Activated CD4-positive, alpha-beta T cell treated with anti-CD3 and anti-CD28 coated beads, Interleukin-2, amount 10 ng/mL, durations not matched to agents 7 days and 5 days (primary cell): Measurements from ENCODE around the gene DEFB125. TPM values are rescaled to one million over a fixed set of nuclear protein-coding genes. Genes with fewer than 3 reads are reported as not detected.
"Not testable (repeated sequence)": the region's sequence is repeated elsewhere in the genome, so short reads cannot be mapped to it uniquely, and the experiment has no call there.

Experiments
- CTCF ChIA-PET: fragments of 350-600 bp; sonication (Branson Sonifier 250); formaldehyde crosslinking; loops from one replicate; lab custom pipeline; 2021; ENCODE audit warnings: antibody characterized with exemption; lab: Charles Lee
- POLR2A ChIA-PET: fragments of 350-600 bp; sonication (Branson Sonifier 250); formaldehyde crosslinking; loops from one replicate; lab custom pipeline; 2021; ENCODE audit warnings: antibody characterized with exemption; lab: Charles Lee
- DNase-seq: peaks from one replicate; pipeline ENCODE4 v3.0.0-alpha.2; 2020
- H3K27ac Mint-ChIP-seq: one replicate; pipeline ENCODE4 v1.8.0; 2021; ENCODE audit warnings: mild to moderate bottlenecking, moderate library complexity, mixed read lengths
- H3K27me3 Mint-ChIP-seq: one replicate; pipeline ENCODE4 v1.8.0; 2021; ENCODE audit warnings: mixed read lengths
- H3K36me3 Mint-ChIP-seq: one replicate; pipeline ENCODE4 v1.8.0; 2021; ENCODE audit warnings: low read depth, mixed read lengths
- H3K4me1 Mint-ChIP-seq: one replicate; pipeline ENCODE4 v1.8.0; 2021; ENCODE audit warnings: mixed read lengths
- H3K4me3 Mint-ChIP-seq: one replicate; pipeline ENCODE4 v1.8.0; 2021; ENCODE audit warnings: mild to moderate bottlenecking, moderate library complexity, mixed read lengths
- H3K9me3 Mint-ChIP-seq: one replicate; pipeline ENCODE4 v1.8.0; 2021; ENCODE audit warnings: mixed read lengths
- total RNA-seq, 2 experiments: library from RNA; stranded (reverse); gene quantifications; one replicate each; pipeline ENCODE4 v1.2.3, GENCODE V29; 2021

Gene DEFB125
- total RNA-seq, 2 experiments from 2014 or later = not detected

GRCh38 chr20:97691-98090 is 10.2 kb downstream of the DEFB125 start:
- H3K27ac Mint-ChIP-seq, CTCF ChIA-PET, POLR2A ChIA-PET, H3K36me3 Mint-ChIP-seq, DNase-seq, H3K4me1 Mint-ChIP-seq, H3K4me3 Mint-ChIP-seq: not testable (repeated sequence)
- Mint-ChIP-seq H3K27me3 (peaks cover 23% of the 10 kb centered on the region), H3K9me3 (peaks cover 21% of the 10 kb centered on the region)

DNA sequence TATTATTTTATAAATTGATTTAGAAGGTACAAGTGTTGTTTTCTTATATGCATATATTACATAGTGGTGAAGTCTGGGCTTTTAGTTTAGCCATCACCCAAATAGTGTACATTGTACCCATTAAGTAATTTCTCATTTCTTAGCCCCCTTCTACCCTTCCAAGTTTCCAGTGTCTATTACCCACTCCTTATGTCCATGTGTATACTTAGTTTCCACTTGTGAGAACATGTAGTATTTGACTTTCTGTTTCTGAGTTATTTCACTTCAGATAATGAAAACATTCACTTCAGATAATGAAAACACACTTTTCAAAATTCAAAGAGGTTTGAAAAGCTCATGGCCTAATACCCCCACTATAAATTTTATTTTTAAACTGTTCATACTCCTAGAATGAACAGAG is 14.5 kb downstream of the DEFB125 start:
- POLR2A ChIA-PET = no interaction called here
- no peak overlapping the region for H3K4me3 Mint-ChIP-seq
- peaks cover 28% of the 10 kb centered on the region for H3K27me3 Mint-ChIP-seq
- H3K4me1 Mint-ChIP-seq = no peaks in the 10 kb centered on the region
- CTCF ChIA-PET = no interaction called here
- H3K27ac Mint-ChIP-seq = no peak overlapping the region
- no peak for DNase-seq
- H3K36me3 Mint-ChIP-seq = no peaks in the 10 kb centered on the region
- H3K9me3 Mint-ChIP-seq = peaks cover 2% of the 10 kb centered on the region

DNA sequence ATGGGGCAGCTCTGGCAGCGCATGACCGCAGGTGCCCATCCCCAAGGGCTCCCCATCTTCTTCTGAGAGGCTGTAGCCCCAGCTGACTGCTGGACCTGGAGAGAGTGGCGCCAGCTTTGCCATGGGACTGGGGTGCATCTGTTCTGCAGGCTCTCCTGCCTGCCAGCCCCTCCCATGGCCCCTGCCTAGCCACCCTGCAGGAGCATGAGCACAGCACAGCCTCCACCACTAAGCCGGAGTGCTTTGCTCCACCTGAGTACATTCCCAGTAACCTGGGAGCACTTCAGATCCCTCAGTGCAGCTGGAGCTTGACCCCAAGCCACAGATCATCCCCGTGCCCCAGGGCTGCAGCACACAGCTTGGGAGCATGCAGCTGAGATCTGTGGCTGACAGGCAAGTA is 16.0 kb downstream of the DEFB125 start:
- no peak for DNase-seq
- ChIA-PET POLR2A (no interaction called here), CTCF (interaction anchor here (0.9 kb wide), 1 partner anchor 33 kb away, joined by 3 read pairs; no protein-coding TSS in a partner anchor)
- Mint-ChIP-seq H3K27ac (no peak overlapping the region), H3K36me3 (no peaks in the 10 kb centered on the region), H3K4me3 (no peak overlapping the region), H3K27me3 (peaks cover 38% of the 10 kb centered on the region), H3K9me3 (no peaks in the 10 kb centered on the region), H3K4me1 (no peaks in the 10 kb centered on the region)

DNA sequence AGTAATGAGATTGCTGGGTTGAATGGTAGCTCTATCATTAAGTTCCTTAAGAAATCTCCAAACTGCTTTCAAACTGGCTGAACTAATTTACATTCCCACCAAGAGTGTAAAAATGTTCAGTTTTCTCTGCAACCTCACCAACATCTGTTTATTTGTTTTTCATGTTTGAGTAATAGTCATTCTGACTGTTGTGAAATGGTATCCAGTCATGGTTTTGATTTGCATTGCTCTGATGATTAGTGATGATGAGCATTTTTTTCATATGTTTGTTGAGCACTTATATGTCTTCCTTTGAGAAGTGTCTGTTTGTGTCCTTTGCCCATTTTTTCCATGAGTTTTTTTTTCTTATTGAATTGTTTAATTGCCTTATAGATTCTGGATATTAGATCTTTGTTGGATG is 24.9 kb downstream of the DEFB125 start:
- H3K27me3 Mint-ChIP-seq = peaks cover 44% of the 10 kb centered on the region
- H3K4me1 Mint-ChIP-seq = no peaks in the 10 kb centered on the region
- H3K27ac Mint-ChIP-seq = no peak overlapping the region
- H3K9me3 Mint-ChIP-seq = peaks cover 9% of the 10 kb centered on the region
- no peak overlapping the region for H3K4me3 Mint-ChIP-seq
- DNase-seq = no peak
- ChIA-PET POLR2A (no interaction called here), CTCF (no interaction called here)
- H3K36me3 Mint-ChIP-seq = no peaks in the 10 kb centered on the region

GRCh38 chr20:117518-117917 is 30.0 kb downstream of the DEFB125 start:
- no peaks in the 10 kb centered on the region for H3K36me3 Mint-ChIP-seq
- H3K4me3 Mint-ChIP-seq = no peak overlapping the region
- POLR2A ChIA-PET = no interaction called here
- H3K9me3 Mint-ChIP-seq = peaks cover 9% of the 10 kb centered on the region
- CTCF ChIA-PET = interaction anchor here (0.5 kb wide), 1 partner anchor 201 kb away, joined by 4 read pairs; no protein-coding TSS in a partner anchor
- DNase-seq = no peak
- H3K27ac Mint-ChIP-seq = no peak overlapping the region
- peaks cover 38% of the 10 kb centered on the region for H3K27me3 Mint-ChIP-seq
- no peaks in the 10 kb centered on the region for H3K4me1 Mint-ChIP-seq

DNA sequence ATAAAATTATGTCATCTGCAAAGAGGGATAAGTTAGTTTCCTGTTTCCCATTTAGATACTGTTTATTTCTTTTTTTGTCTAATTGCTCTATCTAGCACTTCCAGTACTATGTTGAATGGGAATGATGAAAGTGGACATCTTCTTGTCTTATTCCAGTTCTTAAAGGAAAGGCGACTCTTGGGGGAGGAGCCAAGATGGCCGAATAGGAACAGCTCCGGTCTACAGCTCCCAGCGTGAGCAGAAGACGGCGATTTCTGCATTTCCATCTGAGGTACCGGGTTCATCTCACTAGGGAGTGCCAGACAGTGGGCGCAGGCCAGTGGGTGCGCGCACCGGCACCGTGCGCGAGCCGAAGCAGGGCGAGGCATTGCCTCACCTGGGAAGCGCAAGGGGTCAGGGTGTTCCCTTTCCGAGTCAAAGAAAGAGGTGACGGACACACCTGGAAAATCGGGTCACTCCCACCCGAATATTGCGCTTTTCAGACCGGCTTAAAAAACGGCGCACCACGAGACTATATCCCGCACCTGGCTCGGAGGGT is 42.4 kb downstream of the DEFB125 start:
- H3K4me1 Mint-ChIP-seq, POLR2A ChIA-PET, H3K9me3 Mint-ChIP-seq, H3K4me3 Mint-ChIP-seq, CTCF ChIA-PET, DNase-seq, H3K27ac Mint-ChIP-seq, H3K36me3 Mint-ChIP-seq: not testable (repeated sequence)
- peaks cover 15% of the 10 kb centered on the region for H3K27me3 Mint-ChIP-seq

DNA sequence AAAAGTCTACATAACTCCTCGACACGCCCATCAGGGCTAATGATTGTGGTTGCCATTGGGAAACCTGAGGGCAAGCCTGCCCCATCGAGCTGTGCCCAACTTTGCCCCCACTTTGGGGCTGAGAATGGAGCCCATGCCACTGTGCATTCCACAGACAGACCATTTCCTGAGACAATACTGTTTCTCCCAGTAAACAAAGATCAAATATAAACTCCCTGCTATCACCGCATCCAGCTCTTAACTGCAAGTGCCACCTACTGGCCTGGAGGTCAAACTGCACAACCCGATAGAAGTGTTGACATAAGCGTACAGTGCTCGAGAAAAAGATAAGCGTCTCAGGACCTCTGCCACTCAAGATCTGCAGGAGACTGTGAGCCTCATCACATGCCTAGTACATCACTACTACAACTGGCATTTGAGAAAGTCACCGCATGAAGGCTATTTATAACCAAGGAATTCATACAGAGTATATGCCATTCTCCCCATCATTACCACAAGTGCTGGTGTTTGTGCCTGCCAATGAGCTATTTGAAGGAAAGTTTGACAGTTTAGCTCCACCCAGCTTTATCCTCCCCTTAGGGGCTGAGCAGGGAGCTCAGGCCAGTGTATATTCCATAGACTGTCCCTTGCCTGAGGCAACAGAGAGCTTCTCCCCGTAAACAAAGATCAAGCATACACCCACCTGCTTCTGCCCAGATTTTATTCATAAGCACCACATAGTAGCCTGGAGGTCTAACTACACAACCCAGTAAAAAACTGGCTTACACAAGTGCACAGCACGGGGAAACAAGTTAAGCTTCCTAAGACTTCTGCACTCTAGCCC is 50.4 kb downstream of the DEFB125 start:
- peaks cover 8% of the 10 kb centered on the region for H3K9me3 Mint-ChIP-seq
- no peak overlapping the region for H3K27ac Mint-ChIP-seq
- POLR2A ChIA-PET = no interaction called here
- peak; percentile 16 for DNase-seq
- no peaks in the 10 kb centered on the region for H3K4me1 Mint-ChIP-seq
- CTCF ChIA-PET = no interaction called here
- no peaks in the 10 kb centered on the region for H3K36me3 Mint-ChIP-seq
- H3K27me3 Mint-ChIP-seq = peaks cover 30% of the 10 kb centered on the region
- no peak overlapping the region for H3K4me3 Mint-ChIP-seq

DNA sequence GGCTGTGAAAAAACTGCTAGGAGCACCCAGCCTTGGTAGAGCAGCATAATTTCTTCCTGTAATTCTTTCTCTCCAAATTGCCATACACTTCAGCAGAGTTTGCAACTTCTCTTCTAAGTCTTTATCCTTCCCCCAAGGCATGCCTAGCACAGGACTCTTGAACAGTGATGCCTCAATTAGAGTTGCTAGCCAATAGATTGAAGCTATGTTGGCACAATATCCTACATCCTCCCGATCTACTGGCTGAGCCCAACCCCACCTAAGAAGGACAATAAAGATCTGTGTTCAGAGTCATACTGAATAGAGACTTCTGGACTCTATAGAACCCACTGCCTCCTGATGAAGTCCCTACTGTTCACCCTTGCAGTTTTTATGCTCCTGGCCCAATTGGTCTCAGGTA is 54.8 kb downstream of the DEFB125 start, which contains the start of gene DEFB126:
Gene DEFB126 (plus strand): TSS at position 301 of the 400 bp plus-strand sequence. CDS start 39 bp downstream, at position 340.
- Mint-ChIP-seq H3K27me3 (peaks cover 50% of the 10 kb centered on the region), H3K27ac (no peak within 1 kb of the TSS), H3K4me3 (no peak within 1 kb of the TSS), H3K9me3 (peaks cover 5% of the 10 kb centered on the region), H3K4me1 (no peaks in the 10 kb centered on the region), H3K36me3 (no peaks in the 10 kb centered on the region)
- POLR2A ChIA-PET = no interaction called here
- CTCF ChIA-PET = no interaction called here
- no peak for DNase-seq

- POLR2A ChIA-PET = interaction anchor here (0.6 kb wide), 1 partner anchor 155 kb away, joined by 3 read pairs; no protein-coding TSS in a partner anchor
- Mint-ChIP-seq H3K4me1 (no peaks in the 10 kb centered on the region), H3K27ac (no peak overlapping the region), H3K27me3 (peaks cover 47% of the 10 kb centered on the region), H3K36me3 (no peaks in the 10 kb centered on the region), H3K4me3 (no peak overlapping the region), H3K9me3 (no peaks in the 10 kb centered on the region)
- no peak for DNase-seq
- CTCF ChIA-PET = no interaction called here
These were observed 58.4 kb downstream of the DEFB125 start for GRCh38 chr20:145877-146276.

Other genes starting within 250 kb of the DEFB125 start
- not detected for gene DEFB126, start 54.9 kb downstream of the DEFB125 start, total RNA-seq
- not detected for gene DEFB127, start 69.8 kb downstream of the DEFB125 start, total RNA-seq
- not detected for gene DEFB128, start 102.0 kb downstream of the DEFB125 start, total RNA-seq
- not detected for gene DEFB129, start 139.6 kb downstream of the DEFB125 start, total RNA-seq
- not detected for gene DEFB132, start 170.1 kb downstream of the DEFB125 start, total RNA-seq
- 1 to 10 TPM; 7.8 to 8.2 TPM for gene C20orf96, start 203.1 kb downstream of the DEFB125 start, total RNA-seq
- 10 to 100 TPM; 26.4 to 27.1 TPM for gene ZCCHC3, start 209.9 kb downstream of the DEFB125 start, total RNA-seq
- gene SOX12, start 237.9 kb downstream of the DEFB125 start, total RNA-seq = 1 to 10 TPM; 5.6 to 6.0 TPM